GM12874 (cell line): ENCODE measurements around the gene P2RY13.

Experiments used
- TF ChIP-seq, protein P1 (sequence below): IDR thresholded peaks from 2 replicates; pipeline ENCODE4 v1.5.1; 2011; ENCODE audit warnings: low read depth, mild to moderate bottlenecking, control low read depth, low read length, moderate library complexity; ENCODE audit not compliant: insufficient read depth

P2RY13 gene

DNA sequence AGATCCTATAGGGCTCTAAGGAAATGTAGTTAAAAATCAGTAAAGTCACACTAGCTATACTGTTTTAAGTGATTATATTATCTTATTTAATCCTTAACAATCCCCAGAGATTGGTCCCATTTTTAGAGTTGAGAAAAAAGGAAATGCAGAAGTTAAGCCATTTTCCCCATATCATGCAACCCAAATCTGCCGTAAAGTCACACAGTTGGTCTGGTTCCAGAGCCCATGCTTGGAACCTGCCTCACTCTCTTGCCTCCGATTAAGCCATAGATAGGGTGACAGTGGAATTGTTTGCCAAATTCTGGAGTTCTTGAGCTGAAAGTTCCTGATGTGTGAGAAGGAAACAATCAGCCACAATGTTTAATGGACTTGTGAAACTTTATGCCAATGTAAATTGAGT lies 2.3 kb upstream of the P2RY13 start:
- TF ChIP-seq, protein P1, sequence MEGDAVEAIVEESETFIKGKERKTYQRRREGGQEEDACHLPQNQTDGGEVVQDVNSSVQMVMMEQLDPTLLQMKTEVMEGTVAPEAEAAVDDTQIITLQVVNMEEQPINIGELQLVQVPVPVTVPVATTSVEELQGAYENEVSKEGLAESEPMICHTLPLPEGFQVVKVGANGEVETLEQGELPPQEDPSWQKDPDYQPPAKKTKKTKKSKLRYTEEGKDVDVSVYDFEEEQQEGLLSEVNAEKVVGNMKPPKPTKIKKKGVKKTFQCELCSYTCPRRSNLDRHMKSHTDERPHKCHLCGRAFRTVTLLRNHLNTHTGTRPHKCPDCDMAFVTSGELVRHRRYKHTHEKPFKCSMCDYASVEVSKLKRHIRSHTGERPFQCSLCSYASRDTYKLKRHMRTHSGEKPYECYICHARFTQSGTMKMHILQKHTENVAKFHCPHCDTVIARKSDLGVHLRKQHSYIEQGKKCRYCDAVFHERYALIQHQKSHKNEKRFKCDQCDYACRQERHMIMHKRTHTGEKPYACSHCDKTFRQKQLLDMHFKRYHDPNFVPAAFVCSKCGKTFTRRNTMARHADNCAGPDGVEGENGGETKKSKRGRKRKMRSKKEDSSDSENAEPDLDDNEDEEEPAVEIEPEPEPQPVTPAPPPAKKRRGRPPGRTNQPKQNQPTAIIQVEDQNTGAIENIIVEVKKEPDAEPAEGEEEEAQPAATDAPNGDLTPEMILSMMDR: no peak

DNA sequence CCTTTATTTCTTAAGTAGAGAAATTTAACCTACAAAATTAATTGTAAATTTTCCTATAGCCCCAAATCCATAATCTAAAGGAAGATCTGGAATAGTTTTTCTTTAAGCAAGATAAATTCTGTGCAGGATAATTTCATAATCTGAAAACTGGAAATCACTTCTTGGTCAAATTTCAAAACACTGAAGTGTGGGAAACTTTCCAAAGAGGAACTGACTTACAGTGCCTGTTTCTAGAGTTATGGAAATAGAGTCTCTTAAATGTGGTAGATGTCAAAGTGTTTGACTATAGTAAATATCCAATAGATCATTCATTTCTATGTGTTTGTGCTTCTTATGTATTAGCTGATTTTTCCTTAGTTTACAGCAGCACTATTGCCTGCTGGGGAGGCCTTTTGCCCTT lies 1.6 kb upstream of the P2RY13 start:
- TF ChIP-seq, protein P1: no peak

DNA sequence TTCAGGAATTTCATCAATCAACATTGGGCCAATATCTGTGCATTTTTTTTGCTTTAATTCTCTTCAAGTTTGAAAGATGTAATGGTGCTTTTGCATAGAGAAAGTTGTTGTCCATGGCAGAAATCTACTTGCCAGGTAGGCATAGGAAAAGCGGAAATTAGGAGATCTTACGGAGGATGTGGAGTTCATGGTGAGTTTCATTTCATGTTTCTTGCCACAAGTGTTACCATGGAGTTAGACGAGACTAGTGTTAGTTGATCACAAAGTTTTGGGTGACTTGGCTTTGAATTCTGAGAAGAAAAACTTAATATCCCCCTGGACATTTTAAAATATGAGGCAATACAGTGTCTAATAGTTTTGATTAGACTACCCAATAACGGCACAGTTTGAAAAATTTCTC lies 1.0 kb upstream of the P2RY13 start:
- TF ChIP-seq, protein P1: no peak

DNA sequence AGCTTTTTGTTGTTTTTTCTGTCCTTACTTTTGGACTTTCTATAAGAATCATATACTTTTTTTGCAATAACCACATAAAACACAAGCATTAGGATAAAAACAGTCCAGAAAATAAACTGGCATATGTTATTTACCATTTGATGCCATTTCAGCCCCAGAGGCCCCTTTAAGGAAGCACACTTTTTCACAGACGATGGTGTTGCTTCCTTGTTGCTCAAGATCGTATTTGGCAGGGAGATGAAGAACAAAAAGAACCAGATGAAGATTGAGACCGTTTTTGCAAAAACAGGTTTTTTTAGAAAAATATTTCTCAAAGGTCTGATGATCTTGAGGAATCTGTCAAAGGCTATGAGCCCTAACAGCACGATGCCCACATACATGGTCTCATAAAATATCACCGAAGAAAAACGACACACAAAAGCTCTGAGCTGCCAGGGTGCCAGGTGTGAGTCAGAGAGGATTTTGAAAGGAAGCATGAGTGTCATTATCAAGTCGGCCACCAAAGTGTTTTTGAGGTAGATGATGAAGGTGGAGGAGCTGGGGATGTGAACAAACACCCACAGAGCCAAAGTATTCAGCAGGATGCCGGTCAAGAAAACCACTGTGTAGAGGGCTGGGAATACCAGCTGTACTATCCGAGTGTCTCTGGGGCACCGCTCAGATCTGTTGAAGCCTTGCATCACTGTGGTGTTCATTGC lies 902 bp downstream of the P2RY13 start:
- TF ChIP-seq, protein P1: no peak

DNA sequence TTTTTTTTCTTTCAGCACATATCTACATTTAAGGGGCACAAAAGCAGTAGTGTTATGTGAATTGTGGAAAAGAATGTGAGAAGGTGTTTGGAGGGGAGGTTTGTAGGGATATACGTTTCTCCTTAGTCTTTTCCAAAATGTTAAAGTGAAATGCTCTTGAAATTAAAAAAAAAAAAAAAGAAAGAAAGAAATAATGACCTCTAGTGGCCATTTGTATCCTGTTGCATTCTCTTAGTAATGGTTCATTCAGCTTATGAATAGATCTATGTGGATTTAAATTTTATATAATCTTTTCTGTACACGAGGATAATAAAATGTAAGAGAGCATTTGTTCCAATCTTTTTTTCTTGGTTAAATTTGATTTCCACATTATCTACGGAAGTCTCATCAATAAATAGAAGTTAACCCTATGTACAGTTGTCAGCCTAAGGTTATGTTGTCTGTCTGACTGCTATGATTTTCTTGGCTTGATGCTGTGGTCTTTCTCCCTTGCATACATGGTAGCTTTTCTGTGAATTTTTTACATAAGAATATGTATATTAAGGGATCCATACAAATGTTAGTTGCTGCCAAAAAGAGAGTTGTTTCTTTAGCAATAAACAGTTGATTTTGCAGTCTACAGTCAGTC lies 1.7 kb downstream of the P2RY13 start:
- TF ChIP-seq, protein P1: no peak

DNA sequence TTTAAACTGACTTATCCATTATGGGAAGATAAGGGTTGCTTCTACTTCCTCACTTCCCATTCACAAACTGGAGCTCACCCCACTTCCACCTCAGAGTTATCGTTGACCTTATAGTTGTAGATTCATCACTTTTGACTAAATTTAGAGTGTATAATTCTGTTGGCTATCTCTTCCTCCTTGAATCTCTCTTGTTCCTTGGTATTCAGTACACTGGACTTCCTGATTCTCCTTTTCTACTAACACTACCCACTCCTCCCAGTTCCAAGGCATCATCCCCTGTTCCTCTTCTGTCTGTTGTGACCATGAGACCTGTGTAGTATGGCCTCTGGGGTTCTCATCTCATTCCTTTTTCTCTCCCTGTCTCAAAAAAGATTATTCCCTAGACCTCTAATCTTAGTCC lies 6.8 kb downstream of the P2RY13 start:
- TF ChIP-seq, protein P1: no peak

DNA sequence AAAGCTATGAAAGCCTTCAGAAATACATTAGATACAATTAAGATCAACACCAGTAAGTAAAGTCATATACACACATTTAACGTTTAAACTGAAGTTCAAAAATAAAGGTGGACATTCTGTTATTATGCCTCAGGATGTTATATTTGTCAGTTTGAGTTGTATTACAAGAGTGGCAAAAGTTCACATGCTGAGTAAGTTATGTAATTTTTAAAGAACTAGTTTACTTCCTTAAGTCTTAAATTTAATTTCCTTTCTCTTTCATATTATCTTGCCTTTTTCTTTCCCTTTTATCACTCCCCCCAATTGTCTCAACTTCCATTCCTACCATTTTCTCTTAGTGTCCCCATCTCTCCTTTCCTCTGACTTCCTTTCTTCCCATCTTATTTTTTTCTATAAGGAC lies 7.8 kb downstream of the P2RY13 start:
- TF ChIP-seq, protein P1: no peak
